Putamen (tissue), 1 donor: ENCODE measurements around the gene SLC25A46.
"Not testable (repeated sequence)": the region's sequence is repeated elsewhere in the genome, so short reads cannot be mapped to it uniquely, and the experiment has no call there.

Experiments
- DNase-seq: peaks from one replicate; pipeline ENCODE4 v3.0.0-alpha.2; 2016; ENCODE audit warnings: low spot score

The SLC25A46 gene

DNA sequence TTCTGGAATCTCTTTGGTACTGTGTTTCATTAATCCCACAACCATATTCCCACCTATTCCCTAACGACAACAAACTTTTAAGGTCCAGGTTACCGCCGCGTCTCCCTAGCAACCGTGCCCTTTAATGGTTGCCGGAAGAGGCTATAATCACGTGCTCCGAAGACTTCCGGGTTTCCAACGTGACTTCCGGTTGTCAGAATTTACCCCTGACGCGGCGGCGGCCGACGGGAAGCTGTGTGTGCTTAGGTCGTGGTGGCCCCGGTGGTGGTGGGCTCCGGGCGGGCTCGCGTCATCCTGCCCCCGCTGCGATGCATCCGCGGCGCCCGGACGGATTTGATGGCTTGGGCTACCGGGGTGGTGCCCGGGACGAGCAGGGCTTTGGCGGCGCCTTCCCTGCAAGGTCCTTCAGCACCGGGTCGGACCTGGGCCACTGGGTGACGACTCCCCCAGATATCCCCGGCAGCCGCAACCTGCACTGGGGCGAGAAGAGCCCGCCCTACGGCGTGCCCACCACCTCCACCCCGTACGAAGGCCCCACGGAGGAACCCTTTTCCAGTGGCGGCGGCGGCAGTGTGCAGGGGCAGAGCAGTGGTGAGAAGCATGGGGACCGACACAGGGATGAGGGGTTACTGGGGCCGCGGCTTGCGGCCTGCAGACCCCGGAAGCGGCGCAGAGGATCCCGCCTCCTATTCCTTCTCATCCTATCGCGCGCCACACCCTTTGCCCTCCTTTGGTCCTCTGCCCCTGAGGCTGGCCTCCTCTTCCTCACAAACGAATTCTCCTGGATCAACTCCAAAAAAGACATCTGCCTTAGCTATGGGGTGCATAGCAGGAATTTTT lies at the start of gene SLC25A46:
SLC25A46 (plus strand) TSS at position 196 of the 840 bp plus-strand sequence; CDS start at position 309, 113 bp downstream.
- peak; percentile 90 for DNase-seq

DNA sequence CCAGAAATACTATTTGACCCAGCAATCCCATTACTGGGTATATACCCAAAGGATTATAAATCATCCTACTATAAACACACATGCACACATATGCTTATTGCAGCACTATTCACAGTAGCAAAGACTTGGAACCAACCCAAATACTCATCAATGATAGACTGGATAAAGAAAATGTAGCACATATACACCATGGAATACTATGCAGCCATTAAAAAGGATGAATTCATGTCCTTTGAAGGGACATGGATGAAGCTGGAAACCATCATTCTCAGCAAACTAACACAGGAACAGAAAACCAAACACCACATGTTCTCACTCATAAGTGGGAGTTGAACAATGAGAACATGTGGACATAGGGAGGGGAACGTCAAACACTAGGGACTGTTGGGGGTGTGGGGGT lies 48.2 kb upstream of the SLC25A46 start:
- not testable (repeated sequence) for DNase-seq

DNA sequence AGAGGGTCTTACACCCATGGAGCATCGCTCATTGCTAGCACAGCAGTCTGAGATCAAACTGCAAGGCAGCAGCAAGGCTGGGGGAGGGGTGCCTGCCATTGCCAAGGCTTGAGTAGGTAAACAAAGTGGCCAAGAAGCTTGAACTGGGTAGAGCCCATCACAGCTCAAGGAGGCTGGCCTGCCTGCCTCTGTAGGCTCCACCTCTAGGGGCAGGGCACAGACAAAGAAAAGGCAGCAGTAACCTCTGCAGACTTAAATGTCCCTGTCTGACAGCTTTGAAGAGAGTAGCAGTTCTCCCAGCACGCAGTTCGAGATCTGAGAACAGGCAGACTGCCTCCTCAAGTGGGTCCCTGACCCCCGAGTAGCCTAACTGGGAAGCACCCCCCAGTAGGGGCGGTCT lies 46.1 kb upstream of the SLC25A46 start:
- not testable (repeated sequence) for DNase-seq

DNA sequence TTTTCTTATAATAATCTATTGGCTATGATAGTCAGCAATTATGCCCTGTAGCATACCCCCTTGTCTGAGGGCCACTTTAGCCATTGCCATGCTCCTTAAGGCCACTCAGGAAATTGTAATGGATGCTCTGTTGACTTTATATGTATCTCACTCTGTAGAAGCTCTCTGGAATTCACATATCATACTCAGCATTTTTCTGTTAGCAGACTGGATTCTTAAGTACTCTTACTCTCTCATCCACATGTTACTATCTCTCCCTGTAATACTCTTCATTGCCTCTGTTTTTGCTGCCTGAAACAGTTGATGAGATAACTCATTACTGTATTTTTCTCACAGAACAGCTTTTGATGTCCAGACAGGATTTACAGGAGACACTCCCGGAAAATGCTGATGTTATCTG lies 36.5 kb upstream of the SLC25A46 start:
- no peak for DNase-seq

DNA sequence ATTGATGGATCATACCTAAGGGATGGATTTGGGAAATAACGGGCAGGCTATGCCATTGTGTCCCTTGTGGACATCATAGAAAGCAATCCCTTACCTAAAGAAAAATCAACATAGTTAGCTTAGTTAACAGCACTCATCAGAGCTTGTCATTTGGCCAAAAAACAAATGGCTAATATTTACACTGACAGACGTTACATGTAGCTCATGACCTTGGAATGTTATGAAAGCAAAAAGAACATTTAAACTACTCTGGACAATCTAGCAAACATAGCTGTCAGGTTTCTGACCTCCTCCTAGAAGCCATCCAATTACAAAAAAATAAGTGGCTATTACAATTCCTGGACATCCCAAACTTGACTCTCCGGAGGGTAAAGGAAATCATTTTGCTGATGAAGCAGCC lies 36.1 kb upstream of the SLC25A46 start:
- no peak for DNase-seq

DNA sequence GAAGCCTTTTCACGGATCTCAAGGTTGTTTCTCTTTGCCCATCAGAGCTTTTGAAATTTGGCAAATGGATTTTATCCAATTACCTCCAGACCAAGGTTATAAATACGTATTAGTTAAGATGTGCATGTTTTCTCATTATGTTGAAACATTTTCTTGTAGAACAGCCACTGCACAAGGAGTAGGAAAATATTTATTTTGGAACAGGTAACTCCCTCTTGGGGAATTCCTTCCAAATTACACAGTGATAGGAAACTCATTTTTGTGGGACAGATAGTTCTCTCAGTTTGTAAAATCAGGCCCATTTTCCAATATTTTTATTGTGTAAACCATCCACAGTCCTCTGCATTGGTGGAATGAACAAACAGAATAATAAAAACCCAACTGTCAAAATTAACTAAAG lies 35.3 kb upstream of the SLC25A46 start:
- no peak for DNase-seq

DNA sequence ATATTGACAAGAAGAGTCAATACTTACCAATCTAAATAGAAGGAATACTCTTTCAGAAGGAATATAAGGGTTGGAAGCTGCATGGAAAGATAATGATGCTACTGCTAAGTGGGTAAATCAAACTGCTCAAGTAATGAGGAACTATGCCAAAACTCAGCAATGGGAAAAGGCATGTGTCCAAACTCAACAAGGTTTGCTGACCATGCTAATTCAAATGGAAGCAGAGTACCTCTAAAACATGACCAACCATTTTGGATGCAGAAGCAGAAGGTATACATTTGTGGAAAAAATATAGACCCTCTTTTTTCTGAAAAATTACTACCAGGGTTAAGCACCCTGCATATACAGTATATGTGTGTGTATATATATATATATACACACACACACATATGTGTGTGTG lies 33.5 kb upstream of the SLC25A46 start:
- DNase-seq, result no peak

DNA sequence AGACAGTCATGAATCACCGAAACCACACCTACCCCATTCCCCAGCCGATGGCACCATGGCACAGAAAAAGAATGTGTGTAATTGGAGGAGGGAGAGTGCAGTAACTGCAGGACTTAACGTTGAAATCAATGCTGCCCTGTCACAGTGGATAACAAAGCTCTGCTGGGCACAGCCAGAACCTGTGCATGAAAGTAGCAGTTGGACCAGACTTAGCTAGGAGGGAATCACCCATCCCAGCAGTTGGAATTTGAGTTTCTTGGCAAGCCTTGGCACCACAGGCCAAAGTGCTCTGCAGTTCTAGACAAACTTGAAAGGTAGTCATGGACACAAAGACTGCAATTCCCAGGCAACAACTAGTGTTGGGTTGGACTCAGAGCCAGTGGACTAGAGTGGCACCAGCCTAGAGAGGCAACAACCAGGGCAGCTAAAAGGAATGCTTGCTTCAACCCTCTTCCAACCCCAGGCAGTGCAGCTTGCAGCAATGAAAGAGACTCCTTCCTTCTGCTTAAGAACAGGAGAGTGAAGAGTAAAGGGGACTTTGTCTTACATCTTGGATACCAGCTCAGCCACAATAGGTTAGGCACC lies 31.5 kb upstream of the SLC25A46 start:
- no peak for DNase-seq

DNA sequence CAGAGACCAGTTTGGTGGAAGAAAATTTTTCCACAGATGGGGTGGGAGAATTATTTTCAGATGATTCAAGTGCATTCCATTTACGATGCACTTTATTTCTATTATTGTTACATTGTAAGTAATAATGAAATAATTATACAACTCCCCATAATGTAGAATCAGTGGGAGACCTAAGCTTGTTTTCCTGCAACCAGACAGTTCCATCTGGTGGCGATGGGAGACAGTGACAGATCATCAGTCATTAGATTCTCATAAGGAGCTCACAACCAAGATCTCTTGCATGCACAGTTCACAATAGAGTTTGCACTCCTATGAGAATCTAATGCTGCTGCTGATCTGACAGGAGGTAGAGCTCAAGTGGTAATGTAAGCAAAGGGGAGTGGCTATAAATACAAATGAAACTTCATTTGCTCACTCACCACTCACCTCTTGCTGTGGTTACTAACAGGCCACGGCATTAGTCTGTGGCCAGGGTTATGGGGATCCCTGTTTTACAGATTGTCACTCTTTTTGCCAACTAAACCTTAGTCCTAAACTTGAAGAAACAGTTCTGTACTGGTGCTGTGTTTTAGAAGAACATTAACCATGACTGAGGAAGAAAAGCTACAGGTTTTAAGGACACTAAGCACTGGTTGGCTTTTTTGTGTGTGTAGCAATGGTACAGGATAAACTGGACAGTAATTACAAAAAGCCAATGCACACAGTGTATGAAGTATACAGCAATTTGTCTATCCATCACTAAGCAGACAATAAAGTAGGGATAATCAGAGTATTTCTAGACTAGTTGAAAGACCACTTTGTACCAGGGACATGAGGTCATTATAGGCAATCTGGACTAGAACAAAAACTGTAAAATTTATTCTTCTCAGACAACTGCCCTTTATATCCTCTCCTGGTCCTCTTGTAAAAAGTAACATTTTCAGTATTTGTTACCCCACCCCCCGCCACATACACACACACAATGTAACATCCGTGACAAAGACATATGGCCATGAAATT lies 22.3 kb upstream of the SLC25A46 start:
- DNase-seq, result peak; percentile 39

DNA sequence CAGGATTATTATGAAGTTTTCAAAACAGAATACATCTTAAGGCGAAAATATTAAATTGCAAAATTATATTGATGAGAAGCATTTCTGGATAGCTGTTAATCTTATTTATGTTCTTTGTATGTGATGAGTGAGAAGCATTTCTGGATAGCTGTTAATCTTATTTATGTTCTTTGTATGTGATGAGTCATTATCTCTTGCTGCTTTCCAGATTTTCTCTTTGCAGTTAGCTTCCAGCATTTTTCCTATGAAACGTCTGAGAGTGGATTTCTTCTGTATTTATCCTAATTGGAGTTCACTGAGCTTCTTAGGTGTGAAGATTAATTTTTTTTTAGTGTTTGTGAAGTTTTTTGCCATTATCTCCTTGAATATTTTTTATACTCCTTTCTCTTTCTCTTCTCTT lies 20.5 kb upstream of the SLC25A46 start:
- DNase-seq, result no peak

DNA sequence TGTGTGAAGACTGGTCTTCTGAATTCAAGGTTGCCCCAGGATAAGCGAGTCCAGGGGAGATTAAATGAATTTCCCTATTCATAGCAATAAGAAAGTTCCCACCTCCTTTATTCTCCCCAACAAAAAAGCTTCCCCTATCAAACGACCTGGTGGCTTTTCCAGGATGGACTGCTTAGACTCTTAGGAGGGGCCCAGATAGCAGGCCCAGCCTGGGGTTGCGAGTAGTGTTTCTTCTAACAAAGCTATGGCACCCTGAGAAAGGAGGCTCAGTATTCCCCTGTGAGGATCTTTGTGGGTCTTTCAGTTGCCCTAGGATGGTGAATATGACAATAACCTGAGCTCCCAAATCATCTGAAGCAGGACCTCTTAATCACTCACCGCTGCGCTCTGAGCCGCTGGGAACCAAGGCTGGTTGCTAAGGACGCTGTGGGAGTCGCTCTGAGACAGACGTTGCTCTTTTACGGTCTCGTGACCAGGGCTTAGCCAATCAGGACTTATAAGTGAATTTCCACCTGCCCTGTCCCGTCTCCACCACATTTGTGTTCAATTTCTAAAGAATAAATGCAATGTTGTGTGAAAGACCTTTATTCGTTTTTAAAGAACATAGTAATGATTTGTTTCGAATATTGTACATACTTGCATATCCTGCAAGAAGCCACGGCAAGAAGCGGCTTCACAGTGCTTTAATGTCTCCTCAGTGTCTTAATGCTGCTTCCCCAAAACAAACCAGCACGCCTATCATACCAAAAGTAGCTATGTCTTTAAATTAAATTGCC lies 12.4 kb upstream of the SLC25A46 start, which contains the start of gene TMEM232:
TMEM232 (minus strand) TSS at position 423 of the 776 bp plus-strand sequence. CDS start 59,319 bp downstream, outside the sequence.
- peak; percentile 89 for DNase-seq

DNA sequence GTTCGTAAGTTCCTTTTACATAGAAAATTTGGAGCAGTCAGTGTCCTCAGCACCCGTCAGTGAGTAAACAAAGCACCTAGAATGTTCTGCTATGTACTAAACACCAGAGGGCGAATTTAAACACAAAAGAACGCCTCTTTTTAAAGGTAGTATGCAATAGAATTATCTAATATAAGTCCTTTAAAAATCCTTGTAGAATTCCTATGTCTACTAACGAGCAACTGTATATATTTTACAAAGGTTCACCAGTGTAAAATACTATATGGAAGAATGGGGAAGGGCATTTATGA lies 11.8 kb upstream of the SLC25A46 start:
- DNase-seq, result no peak

DNA sequence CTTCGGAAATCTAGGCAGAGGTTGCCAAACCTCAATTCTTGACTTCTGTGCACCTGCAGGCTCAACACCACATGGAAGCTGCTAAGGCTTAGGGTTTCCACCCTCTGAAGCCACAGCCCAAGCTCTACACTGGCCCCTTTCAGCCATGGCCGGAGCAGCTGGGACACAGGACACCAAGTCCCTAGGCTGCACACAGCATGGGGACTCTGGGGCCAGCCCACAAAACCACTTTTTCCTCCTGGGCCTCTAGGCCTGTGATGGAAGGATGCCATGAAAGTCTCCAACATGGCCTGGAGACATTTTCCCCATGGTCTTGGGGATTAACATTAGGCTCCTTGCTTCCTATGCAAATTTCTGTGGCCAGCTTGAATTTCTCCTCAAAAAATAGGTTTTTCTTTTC lies 7.3 kb upstream of the SLC25A46 start:
- not testable (repeated sequence) for DNase-seq

DNA sequence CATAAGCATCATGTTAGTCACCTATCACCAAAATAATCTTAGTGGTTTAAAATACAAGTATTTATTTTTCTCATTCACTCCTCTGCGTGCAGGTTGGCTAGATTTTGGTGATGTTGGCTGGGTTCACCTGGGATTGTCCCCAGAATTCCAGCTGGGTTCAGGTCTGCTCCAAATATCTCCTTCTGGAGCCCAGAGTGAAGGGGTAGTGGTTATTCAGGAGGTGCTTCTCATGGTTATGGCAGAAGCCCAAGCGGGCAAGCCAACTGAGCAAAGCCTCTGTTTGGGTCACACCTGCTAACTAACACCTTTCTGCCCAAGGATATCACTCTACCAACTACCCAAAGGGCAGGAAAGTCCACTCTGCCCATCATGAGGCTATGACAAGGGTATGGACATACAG lies 4.7 kb upstream of the SLC25A46 start:
- DNase-seq, result no peak

DNA sequence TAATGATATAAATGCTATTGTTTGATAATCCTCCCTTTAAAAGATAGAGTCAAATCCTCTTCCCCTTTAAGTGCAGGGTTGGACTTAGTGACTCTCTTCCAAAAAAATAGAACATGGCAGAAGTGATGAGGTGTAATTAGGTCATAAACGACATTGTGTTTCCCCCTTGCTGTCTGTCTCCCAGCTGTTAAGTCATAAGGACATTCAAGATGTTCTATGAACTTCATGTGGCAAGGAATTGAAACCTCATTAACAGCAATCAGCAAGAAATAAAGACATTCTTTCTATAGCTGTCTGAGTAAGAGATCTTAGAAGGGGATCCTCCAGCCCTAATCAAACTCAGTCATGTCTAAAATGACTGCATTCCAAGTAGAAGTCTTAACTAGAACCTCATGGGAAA lies 3.3 kb upstream of the SLC25A46 start:
- no peak for DNase-seq

DNA sequence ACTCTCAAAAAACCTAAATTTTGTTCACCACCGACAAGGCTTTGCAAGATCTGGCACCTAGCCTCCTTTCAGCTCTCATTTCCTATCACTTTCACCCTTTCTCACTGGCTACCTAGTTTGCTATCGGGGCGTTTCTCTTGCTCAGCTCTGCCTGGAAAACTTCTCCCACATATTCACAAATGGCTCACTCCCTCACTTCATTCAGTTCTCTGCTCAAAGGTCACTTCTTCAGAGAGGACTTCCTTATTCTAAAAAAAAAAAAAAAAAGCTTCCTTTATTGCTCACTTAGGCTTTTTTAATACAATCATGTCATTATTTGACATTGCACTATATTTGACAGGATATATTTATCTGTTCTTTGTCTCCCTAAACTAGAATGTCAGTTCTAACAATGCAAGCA lies 2.1 kb upstream of the SLC25A46 start:
- no peak for DNase-seq

DNA sequence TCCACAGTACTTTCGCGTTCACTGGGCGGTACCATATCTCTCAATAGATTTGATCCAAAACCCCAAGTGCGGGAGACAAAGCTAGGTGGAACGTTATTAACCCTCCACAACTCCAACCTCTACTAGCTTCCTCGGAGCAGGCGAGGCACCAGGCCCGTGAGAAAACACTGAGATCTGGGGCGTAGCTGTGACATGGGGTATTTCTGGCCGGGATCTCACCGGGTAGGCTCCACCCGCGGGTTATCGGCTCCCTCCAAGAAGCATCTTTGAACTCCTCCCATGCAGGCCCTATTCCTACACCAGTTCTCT lies 350 bp upstream of the SLC25A46 start:
- DNase-seq, result no peak

DNA sequence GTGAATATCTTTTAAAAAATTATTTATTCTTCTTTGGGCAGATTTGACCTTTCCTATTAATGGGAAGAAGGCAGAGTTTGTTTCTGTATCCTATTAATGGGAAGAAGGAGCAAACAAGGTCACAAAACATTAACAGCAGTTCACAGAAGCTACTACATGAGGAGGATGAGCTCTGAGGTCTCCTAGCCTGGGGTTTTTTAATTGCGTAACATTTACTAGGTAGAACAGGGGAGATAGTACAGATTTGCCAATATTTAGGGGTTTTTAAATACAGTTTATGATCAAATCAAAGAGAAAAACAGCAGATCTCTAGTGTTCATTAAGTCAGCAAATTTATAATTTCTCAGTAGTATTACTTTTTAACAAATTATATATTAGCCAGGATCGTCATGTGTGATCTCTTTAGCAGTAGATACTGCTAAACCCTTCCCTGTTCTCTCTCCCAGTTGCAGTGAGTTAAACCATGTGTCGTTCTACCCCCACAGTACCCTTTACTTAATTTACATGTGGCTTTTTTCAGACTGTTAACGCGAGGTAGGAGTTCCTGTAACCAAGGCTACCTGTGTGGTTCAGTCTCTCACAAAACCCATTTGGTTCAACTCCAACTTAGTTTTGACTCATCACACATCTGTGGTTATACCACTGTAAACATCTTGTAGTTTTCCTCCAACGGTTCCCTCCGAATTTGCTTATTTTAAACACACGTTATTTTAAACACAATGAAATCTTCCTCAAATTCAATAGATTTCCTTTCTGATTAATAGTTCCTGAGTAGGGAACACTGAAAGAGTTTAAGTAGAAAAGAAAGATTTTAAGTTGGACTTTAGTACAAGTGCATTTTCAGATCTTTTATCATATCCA lies 13.3 kb downstream of the SLC25A46 start:
- no peak for DNase-seq

DNA sequence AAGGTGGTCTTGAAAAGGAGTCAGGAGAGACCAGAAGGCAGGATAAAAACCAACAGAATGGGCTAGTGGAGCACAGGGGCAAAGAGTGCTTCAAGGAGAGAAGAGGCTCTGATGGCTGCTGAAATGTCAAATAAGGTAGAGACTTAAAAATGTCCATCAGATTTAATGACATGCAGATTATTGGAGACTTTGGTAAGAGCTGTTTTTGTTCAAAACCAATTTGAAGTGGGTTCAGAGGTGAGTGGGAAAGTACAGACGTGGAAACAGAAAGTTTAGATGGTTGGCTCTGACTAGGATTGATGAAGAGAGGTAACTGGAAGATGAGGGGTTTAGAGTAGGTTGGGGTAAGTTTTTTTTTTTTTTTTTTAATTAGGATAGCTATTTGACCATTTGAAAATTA lies 14.1 kb downstream of the SLC25A46 start:
- DNase-seq, result no peak

DNA sequence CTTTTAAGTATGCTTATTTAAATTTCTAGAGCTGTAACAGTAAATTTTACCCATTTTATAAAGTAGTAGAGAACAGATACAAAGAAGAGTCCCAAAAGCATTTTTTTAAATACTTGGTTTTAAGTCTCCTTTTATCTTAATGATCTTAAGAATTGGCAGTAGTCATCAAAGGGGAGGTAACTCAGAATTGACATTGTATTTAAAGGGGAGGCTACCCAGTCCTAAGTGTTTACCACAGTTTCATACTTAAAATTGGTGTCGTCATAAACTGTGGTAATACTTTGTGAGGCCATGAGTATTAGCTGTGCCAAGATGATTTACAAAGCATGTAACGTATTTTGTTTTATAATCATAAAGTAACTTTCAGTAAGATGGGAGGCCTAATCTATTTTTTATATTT lies 14.8 kb downstream of the SLC25A46 start:
- DNase-seq, result no peak

DNA sequence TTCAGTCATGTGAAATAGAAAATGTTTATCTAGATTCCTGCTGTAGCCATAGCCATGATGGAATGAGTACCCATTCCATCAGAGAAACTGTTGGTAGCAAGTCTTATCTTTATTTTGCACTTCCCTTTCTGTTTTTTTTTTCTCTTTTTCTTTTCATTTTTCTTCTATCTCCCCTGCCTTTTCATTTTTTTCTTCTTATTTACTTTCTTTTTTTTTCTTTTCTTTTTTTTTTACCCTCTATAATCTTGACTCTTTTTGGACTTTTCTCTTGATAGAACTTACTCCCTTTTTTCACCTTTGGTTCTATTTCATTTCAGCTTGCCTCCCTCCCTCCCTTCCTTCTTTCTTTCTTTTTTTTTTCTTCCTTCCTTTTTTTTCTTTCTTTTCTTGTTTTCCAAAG lies 15.4 kb downstream of the SLC25A46 start:
- DNase-seq, result no peak
